Measurements from ENCODE around the gene FARP1. TPM values are rescaled to one million over a fixed set of nuclear protein-coding genes. Genes with fewer than 3 reads are reported as not detected.

FARP1 gene
- total RNA-seq, 5 donors from 2014 or later (not counting 1 experiment from before 2014, with no cell fraction given): 0.51 to 2.0 (median 1.0) TPM

- Histone ChIP-seq H3K27me3 (replicated peaks in 1 of 2; ENCODE audit: control insufficient read depth in 2 of 2, extremely low read depth in 1 of 2, insufficient read depth in 2 of 2, low read length in 1 of 2) (peaks cover 0 to 9% of the 10 kb centered on the region in 2 experiments), H3K36me3 (ENCODE audit: control insufficient read depth in 2 of 2, extremely low read depth in 1 of 2, insufficient read depth in 1 of 2, low read length in 1 of 2) (no peaks in the 10 kb centered on the region), H3K27ac (ENCODE audit: low read length) (no peak overlapping the region), H3K9me3 (no peaks in the 10 kb centered on the region), H3K4me3 (ENCODE audit: control insufficient read depth in 1 of 2, extremely low read depth in 1 of 2, low read length in 1 of 2) (no peak overlapping the region), H3K4me1 (ENCODE audit: control insufficient read depth in 1 of 2, extremely low read depth in 1 of 2, insufficient read depth in 2 of 2, low read length in 2 of 2) (no peaks in the 10 kb centered on the region)
- Mint-ChIP-seq H3K36me3 (no peaks in the 10 kb centered on the region), H3K27me3 (peaks cover 12 to 25% of the 10 kb centered on the region in 2 donors), H3K9me3 (no peaks in the 10 kb centered on the region), H3K4me3 (no peak overlapping the region), H3K27ac (no peak overlapping the region), H3K4me1 (no peaks in the 10 kb centered on the region)
- ChIA-PET POLR2A (no interaction called here), CTCF (no interaction called here)
- no peak for DNase-seq
- whole genome bisulfite sequencing (ENCODE audit: insufficient coverage): 83% methylated on average over 9 of the region's 10 CpGs
- no peak for ATAC-seq (replicated peaks in 1 of 4)
These were observed 184.7 kb downstream of the FARP1 start for GRCh38 chr13:98327371-98328270.

GRCh38 chr13:98328511-98328910 is 185.6 kb downstream of the FARP1 start:
- H3K27ac Mint-ChIP-seq: no peak overlapping the region

DNA sequence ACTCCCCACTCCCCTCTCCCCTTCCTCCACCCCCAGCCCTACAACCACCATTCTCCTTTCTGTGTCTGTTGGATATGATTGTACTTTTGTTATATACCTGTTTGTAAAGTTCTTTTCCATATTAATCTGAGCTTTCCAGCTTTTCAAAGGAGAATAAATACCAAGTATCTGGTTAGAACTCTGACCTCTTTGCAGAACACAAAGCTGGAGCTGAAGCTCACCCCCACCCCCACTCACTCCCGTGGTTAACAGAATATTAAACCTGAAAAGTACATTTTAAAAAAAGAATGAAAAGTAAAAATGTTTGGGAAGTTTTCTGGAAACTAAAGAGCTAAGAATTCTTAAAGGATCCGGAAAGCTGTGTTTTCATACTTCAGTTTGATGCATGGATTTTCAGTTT is 189.3 kb downstream of the FARP1 start:
- Mint-ChIP-seq H3K9me3 (peaks cover 7 to 9% (median 8%) of the 10 kb centered on the region in 3 donors), H3K36me3 (no peaks in the 10 kb centered on the region), H3K4me3 (no peak overlapping the region), H3K27me3 (peaks cover 24 to 36% of the 10 kb centered on the region in 2 donors), H3K4me1 (no peaks in the 10 kb centered on the region), H3K27ac (no peak overlapping the region)
- ATAC-seq (replicated peaks in 1 of 4): no peak
- Histone ChIP-seq H3K9me3 (no peaks in the 10 kb centered on the region), H3K27me3 (replicated peaks in 1 of 2; ENCODE audit: control insufficient read depth in 2 of 2, extremely low read depth in 1 of 2, insufficient read depth in 2 of 2, low read length in 1 of 2) (peaks cover 0 to 19% of the 10 kb centered on the region in 2 experiments), H3K27ac (ENCODE audit: low read length) (no peak overlapping the region), H3K36me3 (ENCODE audit: control insufficient read depth in 2 of 2, extremely low read depth in 1 of 2, insufficient read depth in 1 of 2, low read length in 1 of 2) (no peaks in the 10 kb centered on the region), H3K4me3 (ENCODE audit: control insufficient read depth in 1 of 2, extremely low read depth in 1 of 2, low read length in 1 of 2) (no peak overlapping the region), H3K4me1 (ENCODE audit: control insufficient read depth in 1 of 2, extremely low read depth in 1 of 2, insufficient read depth in 2 of 2, low read length in 2 of 2) (no peaks in the 10 kb centered on the region)
- CTCF ChIA-PET: interaction anchor here in 1 of 2 donors (0.6 kb wide), 1 partner anchor 17 kb away, joined by 3 read pairs; no protein-coding TSS in a partner anchor
- DNase-seq: no peak
- no CpG with 5 or more reads among the region's 2 CpGs for WGBS (ENCODE audit: insufficient coverage)
- POLR2A ChIA-PET: interaction anchor here in 1 of 2 donors (0.7 kb wide), 1 partner anchor 10 kb away, joined by 3 read pairs; no protein-coding TSS in a partner anchor

More at GRCh38 chr13:98328511-98328910, 185.6 kb downstream of the FARP1 start:
- Histone ChIP-seq H3K27ac (ENCODE audit: low read length) (no peak overlapping the region), H3K4me1 (ENCODE audit: control insufficient read depth in 1 of 2, extremely low read depth in 1 of 2, insufficient read depth in 2 of 2, low read length in 2 of 2) (no peaks in the 10 kb centered on the region), H3K9me3 (no peaks in the 10 kb centered on the region), H3K4me3 (ENCODE audit: control insufficient read depth in 1 of 2, extremely low read depth in 1 of 2, low read length in 1 of 2) (no peak overlapping the region), H3K27me3 (replicated peaks in 1 of 2; ENCODE audit: control insufficient read depth in 2 of 2, extremely low read depth in 1 of 2, insufficient read depth in 2 of 2, low read length in 1 of 2) (peaks cover 0 to 11% of the 10 kb centered on the region in 2 experiments), H3K36me3 (ENCODE audit: control insufficient read depth in 2 of 2, extremely low read depth in 1 of 2, insufficient read depth in 1 of 2, low read length in 1 of 2) (no peaks in the 10 kb centered on the region)
- no peak for ATAC-seq (replicated peaks in 1 of 4)
- Mint-ChIP-seq H3K4me3 (no peak overlapping the region), H3K27me3 (peaks cover 16 to 29% of the 10 kb centered on the region in 2 donors), H3K9me3 (no peaks in the 10 kb centered on the region), H3K36me3 (no peaks in the 10 kb centered on the region), H3K4me1 (no peaks in the 10 kb centered on the region)
- POLR2A ChIA-PET: no interaction called here
- WGBS (ENCODE audit: insufficient coverage): 88% methylated on average over 1 of the region's 8 CpGs
- DNase-seq: no peak
- CTCF ChIA-PET: no interaction called here

- 85% methylated on average over 4 of the region's 5 CpGs for WGBS (ENCODE audit: insufficient coverage)
- Mint-ChIP-seq H3K27ac (no peak overlapping the region), H3K4me1 (no peaks in the 10 kb centered on the region), H3K4me3 (no peak overlapping the region), H3K27me3 (peaks cover 24 to 36% of the 10 kb centered on the region in 2 donors), H3K36me3 (no peaks in the 10 kb centered on the region), H3K9me3 (peaks cover 7 to 9% (median 8%) of the 10 kb centered on the region in 3 donors)
- Histone ChIP-seq H3K27ac (ENCODE audit: low read length) (no peak overlapping the region), H3K9me3 (no peaks in the 10 kb centered on the region), H3K36me3 (ENCODE audit: control insufficient read depth in 2 of 2, extremely low read depth in 1 of 2, insufficient read depth in 1 of 2, low read length in 1 of 2) (no peaks in the 10 kb centered on the region), H3K4me3 (ENCODE audit: control insufficient read depth in 1 of 2, extremely low read depth in 1 of 2, low read length in 1 of 2) (no peak overlapping the region), H3K4me1 (ENCODE audit: control insufficient read depth in 1 of 2, extremely low read depth in 1 of 2, insufficient read depth in 2 of 2, low read length in 2 of 2) (no peaks in the 10 kb centered on the region), H3K27me3 (replicated peaks in 1 of 2; ENCODE audit: control insufficient read depth in 2 of 2, extremely low read depth in 1 of 2, insufficient read depth in 2 of 2, low read length in 1 of 2) (peaks cover 0 to 17% of the 10 kb centered on the region in 2 experiments)
- DNase-seq (no peak), ATAC-seq (replicated peaks in 1 of 4) (no peak)
- ChIA-PET POLR2A (interaction anchor here in 1 of 2 donors (0.7 kb wide), 1 partner anchor 10 kb away, joined by 3 read pairs; no protein-coding TSS in a partner anchor), CTCF (interaction anchor here in 1 of 2 donors (0.6 kb wide), 1 partner anchor 17 kb away, joined by 3 read pairs; no protein-coding TSS in a partner anchor)
These were observed 189.8 kb downstream of the FARP1 start for GRCh38 chr13:98332691-98333090.

- peaks cover 7 to 9% (median 8%) of the 10 kb centered on the region in 3 donors for H3K9me3 Mint-ChIP-seq
- no peaks in the 10 kb centered on the region for H3K9me3 ChIP-seq
- no peak for ATAC-seq (replicated peaks in 1 of 4)
- H3K36me3 ChIP-seq (ENCODE audit: control insufficient read depth in 2 of 2, extremely low read depth in 1 of 2, insufficient read depth in 1 of 2, low read length in 1 of 2): no peaks in the 10 kb centered on the region
- WGBS (ENCODE audit: insufficient coverage): 53% methylated on average over 8 of the region's 12 CpGs
- ChIA-PET POLR2A (no interaction called here), CTCF (no interaction called here)
- H3K27me3 ChIP-seq (replicated peaks in 1 of 2; ENCODE audit: control insufficient read depth in 2 of 2, extremely low read depth in 1 of 2, insufficient read depth in 2 of 2, low read length in 1 of 2): peaks cover 0 to 12% of the 10 kb centered on the region in 2 experiments
- H3K36me3 Mint-ChIP-seq: no peaks in the 10 kb centered on the region
- no peak overlapping the region for H3K27ac Mint-ChIP-seq
- no peak overlapping the region for H3K4me3 ChIP-seq (ENCODE audit: control insufficient read depth in 1 of 2, extremely low read depth in 1 of 2, low read length in 1 of 2)
- H3K27me3 Mint-ChIP-seq: peaks cover 21 to 39% of the 10 kb centered on the region in 2 donors
- no peaks in the 10 kb centered on the region for H3K4me1 ChIP-seq (ENCODE audit: control insufficient read depth in 1 of 2, extremely low read depth in 1 of 2, insufficient read depth in 2 of 2, low read length in 2 of 2)
- DNase-seq: no peak
- no peak overlapping the region for H3K4me3 Mint-ChIP-seq
- no peaks in the 10 kb centered on the region for H3K4me1 Mint-ChIP-seq
- H3K27ac ChIP-seq (ENCODE audit: low read length): no peak overlapping the region
These were observed 190.6 kb downstream of the FARP1 start for GRCh38 chr13:98333486-98333885.

GRCh38 chr13:98334620-98335205 is 191.8 kb downstream of the FARP1 start:
- H3K36me3 ChIP-seq (ENCODE audit: control insufficient read depth in 2 of 2, extremely low read depth in 1 of 2, insufficient read depth in 1 of 2, low read length in 1 of 2): no peaks in the 10 kb centered on the region
- CTCF ChIA-PET: no interaction called here

More at GRCh38 chr13:98334620-98335205, 191.8 kb downstream of the FARP1 start:
- no peak for ATAC-seq (replicated peaks in 1 of 4)
- peaks cover 0 to 12% of the 10 kb centered on the region in 2 experiments for H3K27me3 ChIP-seq (replicated peaks in 1 of 2; ENCODE audit: control insufficient read depth in 2 of 2, extremely low read depth in 1 of 2, insufficient read depth in 2 of 2, low read length in 1 of 2)
- DNase-seq: no peak
- no peak overlapping the region for H3K4me3 Mint-ChIP-seq
- H3K4me1 Mint-ChIP-seq: no peaks in the 10 kb centered on the region
- no peaks in the 10 kb centered on the region for H3K36me3 Mint-ChIP-seq
- H3K9me3 ChIP-seq: no peaks in the 10 kb centered on the region
- H3K4me3 ChIP-seq (ENCODE audit: control insufficient read depth in 1 of 2, extremely low read depth in 1 of 2, low read length in 1 of 2): no peak overlapping the region
- peaks cover 7 to 9% (median 8%) of the 10 kb centered on the region in 3 donors for H3K9me3 Mint-ChIP-seq
- 81% methylated on average over 4 of the region's 5 CpGs for WGBS (ENCODE audit: insufficient coverage)
- POLR2A ChIA-PET: no interaction called here
- no peak overlapping the region for H3K27ac ChIP-seq (ENCODE audit: low read length)
- no peak overlapping the region for H3K27ac Mint-ChIP-seq
- peaks cover 20 to 43% of the 10 kb centered on the region in 2 donors for H3K27me3 Mint-ChIP-seq
- no peaks in the 10 kb centered on the region for H3K4me1 ChIP-seq (ENCODE audit: control insufficient read depth in 1 of 2, extremely low read depth in 1 of 2, insufficient read depth in 2 of 2, low read length in 2 of 2)

Measured in T-cell (primary cell).